ENCODE measurements around the gene ZCCHC14. TPM values are rescaled to one million over a fixed set of nuclear protein-coding genes. Genes with fewer than 3 reads are reported as not detected.

ZCCHC14 gene
- total and polyA plus RNA-seq, 2 of the 13 experiments (the other 11 are each of a cell fraction or from before 2014, with no cell fraction given) = 12.4 to 12.5 TPM

- TF ChIP-seq KIAA2018 (CRISPR knock-in tag; IDR thresholded peaks at IDR 0.05; ENCODE audit: borderline replicate concordance) (no peak), JUND (CRISPR knock-in tag; IDR thresholded peaks at IDR 0.05) (peak; percentile 74), KAT8 (CRISPR knock-in tag; IDR thresholded peaks at IDR 0.05) (peak; percentile 83), NR2F2 (IDR thresholded peaks at IDR 0.05; ENCODE audit: borderline replicate concordance, low read depth) (0 out of 2 replicates have a peak, but pooled peaks have one; percentile 66), SKIL (CRISPR knock-in tag; IDR thresholded peaks at IDR 0.05; ENCODE audit: borderline replicate concordance) (no peak), HDAC2 (CRISPR knock-in tag; IDR thresholded peaks at IDR 0.05) (peak; percentile 98), TP53 (CRISPR knock-in tag; conservative IDR thresholded peaks at IDR 0.05) (0 out of 2 replicates have a peak, but pooled peaks have one; percentile 67), TGIF2 (CRISPR knock-in tag; IDR thresholded peaks at IDR 0.05) (peak; percentile 84; the same call in 1 of the 2 replicates), ZNF639 (CRISPR knock-in tag; conservative IDR thresholded peaks at IDR 0.05) (peak; percentile 92), ZNF101 (CRISPR knock-in tag; IDR thresholded peaks at IDR 0.05; ENCODE audit: borderline replicate concordance, low read depth) (no peak), ZNF362 (CRISPR knock-in tag; IDR thresholded peaks at IDR 0.05; ENCODE audit: borderline replicate concordance) (peak; percentile 52; the same call in 1 of the 2 replicates)
Observed at GRCh38 chr16:87383505-87384161, 109.2 kb downstream of the ZCCHC14 start, which contains the start of gene FBXO31 (continued).

Measured in HepG2 (cell line).